Fibroblast of lung (primary cell): ENCODE results near the gene HAPSTR1. TPM values are rescaled to one million over a fixed set of nuclear protein-coding genes. Genes with fewer than 3 reads are reported as not detected.
"Not testable (repeated sequence)": the region's sequence is repeated elsewhere in the genome, so short reads cannot be mapped to it uniquely, and the experiment has no call there.

Experiments used
- DNase-seq, 2 donors: peaks; one replicate each; pipeline versions ENCODE4 v3.0.0 to v3.0.0-alpha.2; 2010; ENCODE audit warnings: low read depth in 2 of 2
- H2AFZ ChIP-seq: 2 replicates; pipeline ENCODE4 v1.5.1; 2012; ENCODE audit warnings: low read length, control low read depth, inconsistent platforms
- H3K27ac ChIP-seq: 2 replicates; pipeline ENCODE4 v1.5.1; 2011; ENCODE audit warnings: low read length, control low read depth; ENCODE audit not compliant: insufficient read depth
- H3K27me3 ChIP-seq: 2 replicates; pipeline ENCODE4 v1.5.1; 2011; ENCODE audit warnings: mild to moderate bottlenecking, low read length; ENCODE audit not compliant: control insufficient read depth, insufficient read depth
- H3K36me3 ChIP-seq: 2 replicates; pipeline ENCODE4 v1.5.1; 2011; ENCODE audit warnings: low read length; ENCODE audit not compliant: control insufficient read depth, insufficient read depth
- H3K4me1 ChIP-seq: 2 replicates; pipeline ENCODE4 v1.5.1; 2011; ENCODE audit warnings: low read length; ENCODE audit not compliant: control insufficient read depth, insufficient read depth; ENCODE audit errors: extremely low read depth
- H3K4me2 ChIP-seq: 2 replicates; pipeline ENCODE4 v1.5.1; 2011; ENCODE audit warnings: low read length, control low read depth; ENCODE audit not compliant: insufficient read depth; ENCODE audit errors: extremely low read depth
- H3K4me3 ChIP-seq, 4 experiments: fragments of 200-600 bp in 1 of 4; sonication (generic) in 1 of 4; replicated peaks in 1 of 4; 2 replicates each; pipeline ENCODE4 v1.5.1; 2011 to 2016; ENCODE audit warnings: low read length in 4 of 4, low read depth in 3 of 4, mild to moderate bottlenecking in 3 of 4, control low read depth in 2 of 4, inconsistent platforms in 1 of 4, mixed read lengths in 1 of 4; ENCODE audit not compliant: insufficient read depth in 1 of 4; ENCODE audit errors: control extremely low read depth in 1 of 4
- H3K79me2 ChIP-seq: 2 replicates; pipeline ENCODE4 v1.5.1; 2012; ENCODE audit warnings: mild to moderate bottlenecking, low read length, inconsistent platforms; ENCODE audit not compliant: control insufficient read depth, insufficient read depth
- H3K9ac ChIP-seq: 2 replicates; pipeline ENCODE4 v1.5.1; 2011; ENCODE audit warnings: mild to moderate bottlenecking, low read length, control low read depth; ENCODE audit not compliant: insufficient read depth
- H3K9me3 ChIP-seq: 2 replicates; pipeline ENCODE4 v1.5.1; 2012; ENCODE audit warnings: low read depth, low read length; ENCODE audit not compliant: control insufficient read depth, insufficient read depth
- H4K20me1 ChIP-seq: 2 replicates; pipeline ENCODE4 v1.5.1; 2011; ENCODE audit warnings: low read length; ENCODE audit not compliant: control insufficient read depth, insufficient read depth; ENCODE audit errors: extremely low read depth
- CTCF ChIP-seq, 2 donors: IDR thresholded peaks in 1 of 2; conservative IDR thresholded peaks in 1 of 2; 1 replicate in 1 of 2; 2 replicates in 1 of 2; pipeline ENCODE4 v1.5.1; 2011 to 2012; ENCODE audit warnings: low read length in 2 of 2, control low read depth in 1 of 2, inconsistent platforms in 1 of 2, low read depth in 1 of 2, mild to moderate bottlenecking in 1 of 2
- EZH2 ChIP-seq: IDR thresholded peaks from 2 replicates; pipeline ENCODE4 v1.5.1; 2012; ENCODE audit warnings: low read length, control low read depth, mild to moderate bottlenecking; ENCODE audit errors: missing control alignments
- polyA minus RNA-seq: library from RNA; depleted of rRNA, polyadenylated mRNA; stranded (reverse); fragments of >200 nt; gene quantifications from 2 replicates; pipeline ENCODE4 v1.2.3, GENCODE V29; 2011; ENCODE audit warnings: low replicate concordance
- polyA plus RNA-seq, 2 donors: library from polyadenylated mRNA; depleted of rRNA in 1 of 2; stranded (reverse) in 1 of 2; unstranded in 1 of 2; fragments of >200 nt; gene quantifications; 2 replicates each; pipeline ENCODE4 v1.2.1, GENCODE V29; 2011 to 2012; ENCODE audit warnings: missing spikeins in 1 of 2
- total RNA-seq: library from RNA; depleted of rRNA; stranded (reverse); fragments of >200 nt; gene quantifications from 2 replicates; pipeline ENCODE4 v1.2.1, GENCODE V29; 2014

Gene HAPSTR1
- total RNA-seq (45.2 and 57.3 TPM in 2 replicates), polyA plus RNA-seq (33.2 and 37.5 TPM in 2 replicates), polyA minus RNA-seq (35.9 and 46.1 TPM in 2 replicates)
- polyA plus RNA-seq (2012), result 23.7 and 28.8 TPM in 2 replicates

- H3K4me1 ChIP-seq, result peaks cover 4% of the 10 kb centered on the region
- peak within 1 kb of the TSS; percentile 95 for H3K9ac ChIP-seq
- TF ChIP-seq EZH2 (no peak), CTCF (conservative IDR thresholded peaks at IDR 0.05 in 1 of 2, IDR thresholded peaks at IDR 0.05 in 1 of 2; ENCODE audit: low read depth in 1 of 2, low read length in 2 of 2) (no peak)
- H3K9me3 ChIP-seq, result no peaks in the 10 kb centered on the region
- peak within 1 kb of the TSS; percentile 76 to 98 (median 96) for H3K4me3 ChIP-seq
- peak within 1 kb of the TSS; percentile 95 for H3K4me2 ChIP-seq
- H4K20me1 ChIP-seq, result peaks cover 4% of the 10 kb centered on the region
- H2AFZ ChIP-seq, result peak within 1 kb of the TSS; percentile 55
- H3K79me2 ChIP-seq, result peaks cover 45% of the 10 kb centered on the region
- H3K27me3 ChIP-seq, result no peaks in the 10 kb centered on the region
- peak; percentile 100 for DNase-seq
- peaks cover 3% of the 10 kb centered on the region for H3K36me3 ChIP-seq
- peak within 1 kb of the TSS; percentile 93 for H3K27ac ChIP-seq
Measured at GRCh38 chr16:9090960-9091866, at the start of gene HAPSTR1. Gene HAPSTR1 (plus strand): TSS chr16:9091644. CDS start chr16:9092045, 401 bp downstream.

- H2AFZ ChIP-seq, result no peak overlapping the region
- TF ChIP-seq CTCF (conservative IDR thresholded peaks at IDR 0.05 in 1 of 2, IDR thresholded peaks at IDR 0.05 in 1 of 2; ENCODE audit: low read depth in 1 of 2, low read length in 2 of 2) (no peak), EZH2 (no peak)
- no peak overlapping the region for H3K4me2 ChIP-seq
Measured at GRCh38 chr16:9042533-9042932, 48.9 kb upstream of the HAPSTR1 start.

GRCh38 chr16:9042964-9043680 lies 48.3 kb upstream of the HAPSTR1 start:
- Histone ChIP-seq H3K9ac (no peak overlapping the region), H3K4me1 (peaks cover 11% of the 10 kb centered on the region), H3K4me3 (no peak overlapping the region), H3K79me2 (no peaks in the 10 kb centered on the region), H3K9me3 (no peaks in the 10 kb centered on the region), H4K20me1 (no peaks in the 10 kb centered on the region), H3K27me3 (no peaks in the 10 kb centered on the region), H3K4me2 (peak overlapping the region; percentile 29), H3K27ac (peak overlapping the region; percentile 10), H3K36me3 (no peaks in the 10 kb centered on the region), H2AFZ (no peak overlapping the region)
- peak; percentile 66 to 89 for DNase-seq
- TF ChIP-seq EZH2, result no peak
- TF ChIP-seq CTCF (conservative IDR thresholded peaks at IDR 0.05 in 1 of 2, IDR thresholded peaks at IDR 0.05 in 1 of 2; ENCODE audit: low read depth in 1 of 2, low read length in 2 of 2), result no peak

More at GRCh38 chr16:9042533-9042932, 48.9 kb upstream of the HAPSTR1 start:
- no peaks in the 10 kb centered on the region for H3K9me3 ChIP-seq
- no peaks in the 10 kb centered on the region for H3K27me3 ChIP-seq
- H3K27ac ChIP-seq, result peak overlapping the region; percentile 10
- H4K20me1 ChIP-seq, result no peaks in the 10 kb centered on the region
- peaks cover 11% of the 10 kb centered on the region for H3K4me1 ChIP-seq
- no peaks in the 10 kb centered on the region for H3K36me3 ChIP-seq
- no peak for DNase-seq
- no peak overlapping the region for H3K4me3 ChIP-seq
- no peaks in the 10 kb centered on the region for H3K79me2 ChIP-seq
- H3K9ac ChIP-seq, result no peak overlapping the region

GRCh38 chr16:9045562-9045961 lies 45.9 kb upstream of the HAPSTR1 start:
- H3K27me3 ChIP-seq, H3K9me3 ChIP-seq, H3K4me2 ChIP-seq, H3K36me3 ChIP-seq, H3K9ac ChIP-seq, H4K20me1 ChIP-seq, H3K79me2 ChIP-seq, H3K4me3 ChIP-seq, H2AFZ ChIP-seq, DNase-seq, H3K27ac ChIP-seq: not testable (repeated sequence)
- H3K4me1 ChIP-seq, result peaks cover 18% of the 10 kb centered on the region
